CD8-positive, alpha-beta memory T cell (primary cell): ENCODE measurements around the gene EPHB1. TPM values are rescaled to one million over a fixed set of nuclear protein-coding genes. Genes with fewer than 3 reads are reported as not detected.

ENCODE experiments used
- CTCF ChIA-PET: fragments of 350-600 bp; sonication (Branson Sonifier 250); formaldehyde crosslinking; loops from one replicate; lab custom pipeline; 2021; ENCODE audit warnings: antibody characterized with exemption; lab: Charles Lee
- POLR2A ChIA-PET: fragments of 350-600 bp; sonication (Branson Sonifier 250); formaldehyde crosslinking; loops from one replicate; lab custom pipeline; 2021; ENCODE audit warnings: antibody characterized with exemption; lab: Charles Lee
- DNase-seq, 5 donors: peaks; one replicate each; pipeline versions ENCODE4 v3.0.0 to v3.0.0-alpha.2; 2020 to 2022; ENCODE audit warnings: mixed read lengths in 1 of 5
- H3K27ac ChIP-seq: one replicate; pipeline ENCODE4 v1.7.0; 2013; ENCODE audit warnings: low read depth, mild to moderate bottlenecking, low read length, moderate library complexity
- H3K27me3 ChIP-seq: 2 replicates; pipeline ENCODE4 v1.7.0; 2013; ENCODE audit warnings: low read length, mild to moderate bottlenecking; ENCODE audit not compliant: insufficient read depth, poor library complexity, severe bottlenecking
- H3K36me3 ChIP-seq: 2 replicates; pipeline ENCODE4 v1.7.0; 2013; ENCODE audit warnings: mild to moderate bottlenecking, low read length, moderate library complexity; ENCODE audit not compliant: insufficient read depth
- H3K4me1 ChIP-seq: 2 replicates; pipeline ENCODE4 v1.7.0; 2013; ENCODE audit warnings: mild to moderate bottlenecking, low read length, moderate library complexity; ENCODE audit not compliant: insufficient read depth
- H3K4me3 ChIP-seq: 2 replicates; pipeline ENCODE4 v1.7.0; 2013; ENCODE audit warnings: mild to moderate bottlenecking, low read length
- H3K9me3 ChIP-seq: 2 replicates; pipeline ENCODE4 v1.7.0; 2013; ENCODE audit warnings: mild to moderate bottlenecking, low read length
- H3K27ac Mint-ChIP-seq, 8 donors: one replicate each; pipeline ENCODE4 v1.8.0; 2020 to 2021; ENCODE audit warnings: mixed read lengths in 8 of 8, mild to moderate bottlenecking in 6 of 8, inconsistent platforms in 3 of 8, moderate library complexity in 3 of 8
- H3K27me3 Mint-ChIP-seq, 2 donors: one replicate each; pipeline ENCODE4 v1.8.0; 2020 to 2021; ENCODE audit warnings: mixed read lengths in 2 of 2, mild to moderate bottlenecking in 1 of 2, moderate library complexity in 1 of 2
- H3K36me3 Mint-ChIP-seq, 3 donors: one replicate each; pipeline ENCODE4 v1.8.0; 2020 to 2021; ENCODE audit warnings: mixed read lengths in 3 of 3, inconsistent platforms in 1 of 3, mild to moderate bottlenecking in 1 of 3
- H3K4me1 Mint-ChIP-seq, 3 donors: one replicate each; pipeline ENCODE4 v1.8.0; 2020 to 2021; ENCODE audit warnings: mixed read lengths in 3 of 3, inconsistent platforms in 1 of 3, mild to moderate bottlenecking in 1 of 3
- H3K4me3 Mint-ChIP-seq, 7 donors: one replicate each; pipeline ENCODE4 v1.8.0; 2020 to 2021; ENCODE audit warnings: mixed read lengths in 7 of 7, mild to moderate bottlenecking in 6 of 7, moderate library complexity in 4 of 7, inconsistent platforms in 2 of 7
- H3K9me3 Mint-ChIP-seq, 5 donors: one replicate each; pipeline ENCODE4 v1.8.0; 2020 to 2022; ENCODE audit warnings: mixed read lengths in 5 of 5, mild to moderate bottlenecking in 3 of 5, moderate library complexity in 2 of 5, inconsistent platforms in 1 of 5
- polyA plus RNA-seq: library from polyadenylated mRNA; unstranded; fragments of 300-500 nt; fragmentation: Illumina TruSeq; gene quantifications from one replicate; pipeline ENCODE4 v1.2.3, GENCODE V29; 2021
- total RNA-seq, 2 experiments: library from RNA; stranded (reverse); gene quantifications; one replicate each; pipeline ENCODE4 v1.2.3, GENCODE V29; 2021

Gene EPHB1
- total and polyA plus RNA-seq, 3 experiments from 2014 or later, result 0.10 TPM; not detected in 2

- H3K9me3 Mint-ChIP-seq, result peaks cover 0 to 2% (median 0%) of the 10 kb centered on the region in 5 donors
- H3K27me3 ChIP-seq, result no peaks in the 10 kb centered on the region
- no peak for DNase-seq
- H3K27ac Mint-ChIP-seq, result no peak overlapping the region
- POLR2A ChIA-PET, result no interaction called here
- H3K36me3 ChIP-seq, result no peaks in the 10 kb centered on the region
- H3K4me1 Mint-ChIP-seq, result no peaks in the 10 kb centered on the region
- CTCF ChIA-PET, result no interaction called here
- no peaks in the 10 kb centered on the region for H3K36me3 Mint-ChIP-seq
- H3K27me3 Mint-ChIP-seq, result peaks cover 3 to 4% of the 10 kb centered on the region in 2 donors
- no peaks in the 10 kb centered on the region for H3K9me3 ChIP-seq
- H3K4me3 Mint-ChIP-seq, result no peak overlapping the region
- H3K27ac ChIP-seq, result no peak overlapping the region
- no peaks in the 10 kb centered on the region for H3K4me1 ChIP-seq
- H3K4me3 ChIP-seq, result no peak overlapping the region
Observed at GRCh38 chr3:134815519-134815918, 20.5 kb downstream of the EPHB1 start.

- no peak overlapping the region for H3K4me3 Mint-ChIP-seq
- no peaks in the 10 kb centered on the region for H3K36me3 Mint-ChIP-seq
- H3K4me3 ChIP-seq, result no peak overlapping the region
- no peaks in the 10 kb centered on the region for H3K27me3 ChIP-seq
- DNase-seq, result no peak
- ChIA-PET POLR2A (no interaction called here), CTCF (no interaction called here)
- no peaks in the 10 kb centered on the region for H3K36me3 ChIP-seq
- no peaks in the 10 kb centered on the region for H3K9me3 ChIP-seq
- H3K27ac Mint-ChIP-seq, result no peak overlapping the region
- H3K4me1 ChIP-seq, result no peaks in the 10 kb centered on the region
- peaks cover 0 to 2% (median 0%) of the 10 kb centered on the region in 5 donors for H3K9me3 Mint-ChIP-seq
- H3K27me3 Mint-ChIP-seq, result peaks cover 5 to 7% of the 10 kb centered on the region in 2 donors
- H3K27ac ChIP-seq, result no peak overlapping the region
- H3K4me1 Mint-ChIP-seq, result no peaks in the 10 kb centered on the region
Observed at GRCh38 chr3:134816623-134817022, 21.6 kb downstream of the EPHB1 start.

GRCh38 chr3:134817297-134817696 is 22.2 kb downstream of the EPHB1 start:
- Mint-ChIP-seq H3K36me3 (no peaks in the 10 kb centered on the region), H3K9me3 (peaks cover 0 to 2% (median 0%) of the 10 kb centered on the region in 5 donors), H3K27me3 (peaks cover 5 to 9% of the 10 kb centered on the region in 2 donors), H3K27ac (no peak overlapping the region), H3K4me3 (no peak overlapping the region), H3K4me1 (no peaks in the 10 kb centered on the region)
- ChIA-PET POLR2A (no interaction called here), CTCF (no interaction called here)
- Histone ChIP-seq H3K9me3 (no peaks in the 10 kb centered on the region), H3K27ac (no peak overlapping the region), H3K27me3 (no peaks in the 10 kb centered on the region), H3K4me3 (no peak overlapping the region), H3K4me1 (no peaks in the 10 kb centered on the region), H3K36me3 (no peaks in the 10 kb centered on the region)
- DNase-seq, result no peak

- ChIA-PET POLR2A (no interaction called here), CTCF (no interaction called here)
- Mint-ChIP-seq H3K9me3 (peaks cover 0 to 4% (median 2%) of the 10 kb centered on the region in 5 donors), H3K36me3 (no peaks in the 10 kb centered on the region), H3K4me1 (no peaks in the 10 kb centered on the region), H3K27me3 (peaks cover 8 to 9% of the 10 kb centered on the region in 2 donors), H3K4me3 (no peak overlapping the region), H3K27ac (no peak overlapping the region)
- no peak overlapping the region for H3K4me3 ChIP-seq
- H3K27me3 ChIP-seq, result no peaks in the 10 kb centered on the region
- H3K4me1 ChIP-seq, result no peaks in the 10 kb centered on the region
- no peak for DNase-seq
- H3K9me3 ChIP-seq, result no peaks in the 10 kb centered on the region
- H3K27ac ChIP-seq, result no peak overlapping the region
- H3K36me3 ChIP-seq, result no peaks in the 10 kb centered on the region
Observed at GRCh38 chr3:134820994-134821393, 25.9 kb downstream of the EPHB1 start.

GRCh38 chr3:134822090-134822489 is 27.0 kb downstream of the EPHB1 start:
- Mint-ChIP-seq H3K27ac (no peak overlapping the region), H3K4me1 (no peaks in the 10 kb centered on the region)

GRCh38 chr3:134823679-134824078 is 28.6 kb downstream of the EPHB1 start:
- no peaks in the 10 kb centered on the region for H3K36me3 ChIP-seq
- H3K4me1 ChIP-seq, result no peaks in the 10 kb centered on the region
- no peak overlapping the region for H3K27ac ChIP-seq
- H3K4me3 ChIP-seq, result no peak overlapping the region
- peaks cover 0 to 4% (median 0%) of the 10 kb centered on the region in 5 donors for H3K9me3 Mint-ChIP-seq
- no peaks in the 10 kb centered on the region for H3K27me3 ChIP-seq
- H3K9me3 ChIP-seq, result no peaks in the 10 kb centered on the region
- H3K27ac Mint-ChIP-seq, result no peak overlapping the region
- no peak overlapping the region for H3K4me3 Mint-ChIP-seq
- no peaks in the 10 kb centered on the region for H3K4me1 Mint-ChIP-seq
- DNase-seq, result no peak
- CTCF ChIA-PET, result no interaction called here
- POLR2A ChIA-PET, result no interaction called here
- H3K27me3 Mint-ChIP-seq, result peaks cover 6 to 12% of the 10 kb centered on the region in 2 donors
- no peaks in the 10 kb centered on the region for H3K36me3 Mint-ChIP-seq

More at GRCh38 chr3:134822090-134822489, 27.0 kb downstream of the EPHB1 start:
- Mint-ChIP-seq H3K9me3 (peaks cover 0 to 4% (median 2%) of the 10 kb centered on the region in 5 donors), H3K4me3 (no peak overlapping the region), H3K36me3 (no peaks in the 10 kb centered on the region), H3K27me3 (peaks cover 8 to 9% of the 10 kb centered on the region in 2 donors)
- Histone ChIP-seq H3K9me3 (no peaks in the 10 kb centered on the region), H3K27ac (no peak overlapping the region), H3K4me1 (no peaks in the 10 kb centered on the region), H3K36me3 (no peaks in the 10 kb centered on the region), H3K27me3 (no peaks in the 10 kb centered on the region), H3K4me3 (no peak overlapping the region)
- DNase-seq, result no peak
- POLR2A ChIA-PET, result no interaction called here
- CTCF ChIA-PET, result no interaction called here

- H3K9me3 Mint-ChIP-seq, result peaks cover 0 to 4% (median 0%) of the 10 kb centered on the region in 5 donors
- CTCF ChIA-PET, result no interaction called here
- no peak overlapping the region for H3K27ac Mint-ChIP-seq
- H3K4me3 Mint-ChIP-seq, result no peak overlapping the region
- POLR2A ChIA-PET, result no interaction called here
- no peak for DNase-seq
- Histone ChIP-seq H3K27me3 (no peaks in the 10 kb centered on the region), H3K4me1 (no peaks in the 10 kb centered on the region), H3K4me3 (no peak overlapping the region), H3K9me3 (no peaks in the 10 kb centered on the region), H3K27ac (no peak overlapping the region), H3K36me3 (no peaks in the 10 kb centered on the region)
- peaks cover 4 to 9% of the 10 kb centered on the region in 2 donors for H3K27me3 Mint-ChIP-seq
- no peaks in the 10 kb centered on the region for H3K36me3 Mint-ChIP-seq
- no peaks in the 10 kb centered on the region for H3K4me1 Mint-ChIP-seq
Observed at GRCh38 chr3:134824791-134825190, 29.7 kb downstream of the EPHB1 start.

- H3K4me3 Mint-ChIP-seq, result no peak overlapping the region
- ChIA-PET CTCF (interaction anchor here (1.0 kb wide), 1 partner anchor 9 kb away, joined by 3 read pairs; no protein-coding TSS in a partner anchor), POLR2A (no interaction called here)
- H3K36me3 ChIP-seq, result no peaks in the 10 kb centered on the region
- no peaks in the 10 kb centered on the region for H3K27me3 ChIP-seq
- H3K36me3 Mint-ChIP-seq, result no peaks in the 10 kb centered on the region
- H3K27ac Mint-ChIP-seq, result no peak overlapping the region
- H3K9me3 Mint-ChIP-seq, result peaks cover 0 to 4% (median 0%) of the 10 kb centered on the region in 5 donors
- no peaks in the 10 kb centered on the region for H3K4me1 ChIP-seq
- no peak overlapping the region for H3K4me3 ChIP-seq
- peaks cover 2 to 4% of the 10 kb centered on the region in 2 donors for H3K27me3 Mint-ChIP-seq
- H3K9me3 ChIP-seq, result no peaks in the 10 kb centered on the region
- no peaks in the 10 kb centered on the region for H3K4me1 Mint-ChIP-seq
- no peak overlapping the region for H3K27ac ChIP-seq
- DNase-seq, result no peak
Observed at GRCh38 chr3:134827213-134827612, 32.2 kb downstream of the EPHB1 start.
